Left lung (tissue), 10 donors: ENCODE results near the gene SOCS7. TPM values are rescaled to one million over a fixed set of nuclear protein-coding genes. Genes with fewer than 3 reads are reported as not detected.

Source experiments
- ATAC-seq: fragments of 200-7000 bp; cut with Tn5 transposase; one replicate; pipeline ENCODE4 v1.9.1; 2020; ENCODE audit warnings: moderate library complexity
- DNase-seq, 4 donors: peaks; one replicate each; pipeline ENCODE4 v3.0.0-alpha.2; 2013 to 2020
- H3K27ac ChIP-seq, 2 donors: fragments of 200-600 bp; sonication (generic) in 1 of 2; one replicate each; pipeline versions ENCODE4 v1.5.0 to v1.8.0; 2020 to 2021
- H3K27me3 ChIP-seq, 2 donors: fragments of 200-600 bp; sonication (generic) in 1 of 2; one replicate each; pipeline versions ENCODE4 v1.5.0 to v1.8.0; 2020 to 2021
- H3K36me3 ChIP-seq, 2 donors: fragments of 200-600 bp; sonication (generic) in 1 of 2; one replicate each; pipeline versions ENCODE4 v1.5.0 to v1.8.0; 2020 to 2021
- H3K4me1 ChIP-seq, 2 donors: fragments of 200-600 bp; one replicate each; pipeline ENCODE4 v1.8.0; 2021
- H3K4me3 ChIP-seq, 2 donors: fragments of 200-600 bp; sonication (generic) in 1 of 2; one replicate each; pipeline versions ENCODE4 v1.5.0 to v1.8.0; 2020 to 2021; ENCODE audit warnings: mild to moderate bottlenecking in 1 of 2
- H3K9me3 ChIP-seq, 2 donors: fragments of 200-600 bp; sonication (generic) in 1 of 2; one replicate each; pipeline versions ENCODE4 v1.5.0 to v1.8.0; 2020 to 2021
- CTCF ChIP-seq, 2 donors: fragments of 200-600 bp; sonication (generic) in 1 of 2; IDR thresholded peaks; one replicate each; pipeline versions ENCODE4 v1.5.0 to v1.8.0; 2021; ENCODE audit warnings: antibody characterized with exemption in 2 of 2
- intact Hi-C, 2 donors: fragments of 100-400 bp; cut with DNase I; formaldehyde crosslinking; loops; one replicate each; pipeline versions ENCODE4 v1.11.2 to v1.14.2; 2022
- polyA plus RNA-seq, 6 donors: library from polyadenylated mRNA; unstranded; fragments of 120-200 nt; gene quantifications; one replicate each; pipeline ENCODE4 v1.2.1, GENCODE V29; 2013; ENCODE audit not compliant: insufficient read length in 6 of 6
- total RNA-seq, 2 donors: library from RNA; stranded (reverse); fragmentation: NEBNext Ultra II Directional; extraction: Animal tissue kit (Norgen Biotek cat#: 25700); gene quantifications; one replicate each; pipeline ENCODE4 v1.2.1, GENCODE V29; 2021
- donor health status: DM: no; HTN: yes; CAD: no.
- donor health status: DM: no; HTN: no; CAD: no.

The SOCS7 gene
- total and polyA plus RNA-seq, 8 donors = 14.1 to 22.6 (median 19.5) TPM

GRCh38 chr17:38326996-38327792 lies 24.4 kb upstream of the SOCS7 start:
- peak; percentile 40 for ATAC-seq
- no peak for TF ChIP-seq CTCF (IDR thresholded peaks at IDR 0.05)
- no peaks in the 10 kb centered on the region for H3K9me3 ChIP-seq
- intact Hi-C loops = no loop called here
- peak in 1 of 4 donors; percentile 56 for DNase-seq
- H3K36me3 ChIP-seq = peaks cover 0 to 18% of the 10 kb centered on the region in 2 donors
- peaks cover 0 to 11% of the 10 kb centered on the region in 2 donors for H3K4me1 ChIP-seq
- no peaks in the 10 kb centered on the region for H3K27me3 ChIP-seq
- no peak overlapping the region for H3K4me3 ChIP-seq
- no peak overlapping the region for H3K27ac ChIP-seq

GRCh38 chr17:38327936-38328335 lies 23.7 kb upstream of the SOCS7 start:
- no peak for TF ChIP-seq CTCF (IDR thresholded peaks at IDR 0.05)
- H3K27me3 ChIP-seq = no peaks in the 10 kb centered on the region
- peaks cover 0 to 11% of the 10 kb centered on the region in 2 donors for H3K4me1 ChIP-seq
- no peak for ATAC-seq
- H3K4me3 ChIP-seq = no peak overlapping the region
- no peaks in the 10 kb centered on the region for H3K9me3 ChIP-seq
- no peak for DNase-seq
- intact Hi-C loops = no loop called here
- H3K36me3 ChIP-seq = peaks cover 0 to 12% of the 10 kb centered on the region in 2 donors
- no peak overlapping the region for H3K27ac ChIP-seq

- no peak for ATAC-seq
- peaks cover 0 to 5% of the 10 kb centered on the region in 2 donors for H3K36me3 ChIP-seq
- DNase-seq = no peak
- H3K27me3 ChIP-seq = no peaks in the 10 kb centered on the region
- no peaks in the 10 kb centered on the region for H3K9me3 ChIP-seq
- no peak for TF ChIP-seq CTCF (IDR thresholded peaks at IDR 0.05)
- H3K4me3 ChIP-seq = no peak overlapping the region
- H3K27ac ChIP-seq = no peak overlapping the region
- intact Hi-C loops = no loop called here
- peaks cover 0 to 11% of the 10 kb centered on the region in 2 donors for H3K4me1 ChIP-seq
These were observed 23.0 kb upstream of the SOCS7 start for GRCh38 chr17:38328620-38329019.

GRCh38 chr17:38329284-38329683 lies 22.4 kb upstream of the SOCS7 start:
- Histone ChIP-seq H3K4me3 (no peak overlapping the region), H3K36me3 (no peaks in the 10 kb centered on the region), H3K4me1 (peaks cover 0 to 11% of the 10 kb centered on the region in 2 donors), H3K9me3 (no peaks in the 10 kb centered on the region), H3K27me3 (no peaks in the 10 kb centered on the region), H3K27ac (no peak overlapping the region)
- no peak for DNase-seq
- intact Hi-C loops = no loop called here
- no peak for ATAC-seq
- TF ChIP-seq CTCF (IDR thresholded peaks at IDR 0.05) = no peak

- no peaks in the 10 kb centered on the region for H3K36me3 ChIP-seq
- DNase-seq (no peak), ATAC-seq (no peak)
- H3K4me3 ChIP-seq = no peak overlapping the region
- no peak for TF ChIP-seq CTCF (IDR thresholded peaks at IDR 0.05)
- intact Hi-C loops = no loop called here
- H3K27me3 ChIP-seq = no peaks in the 10 kb centered on the region
- no peak overlapping the region for H3K27ac ChIP-seq
- peaks cover 0 to 11% of the 10 kb centered on the region in 2 donors for H3K4me1 ChIP-seq
- H3K9me3 ChIP-seq = no peaks in the 10 kb centered on the region
These were observed 21.6 kb upstream of the SOCS7 start for GRCh38 chr17:38329808-38330730.
